ENCODE data around the gene AMBRA1.

DNA sequence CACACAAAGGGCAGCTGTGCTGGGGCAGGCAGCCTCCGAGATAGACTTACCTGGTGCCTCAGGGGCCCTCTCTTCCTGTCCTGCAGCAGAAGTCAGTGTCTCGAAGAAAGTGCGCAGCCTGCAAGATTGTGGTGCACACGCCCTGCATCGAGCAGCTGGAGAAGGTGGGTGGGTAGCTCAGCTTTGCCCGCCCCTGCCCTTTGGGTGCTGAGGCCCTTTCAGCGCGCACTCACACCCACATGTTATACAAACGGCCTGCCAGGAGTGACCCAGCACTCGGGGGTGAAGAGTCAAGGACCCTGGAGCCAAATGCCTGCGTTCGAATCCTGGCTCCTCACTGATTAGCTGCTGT is 225.9 kb downstream of the AMBRA1 start:
- TF ChIP-seq CTCF (conservative IDR thresholded peaks at IDR 0.05; ENCODE audit: low read length) = no peak
- no peak for TF ChIP-seq EZH2phosphoT487 (IDR thresholded peaks at IDR 0.05; ENCODE audit: borderline replicate concordance, low read depth, low read length)
